Fibroblast of lung (primary cell): ENCODE measurements around the gene HRH3. TPM values are rescaled to one million over a fixed set of nuclear protein-coding genes. Genes with fewer than 3 reads are reported as not detected.

Experiments
- DNase-seq, 2 donors: peaks; one replicate each; pipeline versions ENCODE4 v3.0.0 to v3.0.0-alpha.2; 2010; ENCODE audit warnings: low read depth in 2 of 2
- H2AFZ ChIP-seq: 2 replicates; pipeline ENCODE4 v1.5.1; 2012; ENCODE audit warnings: low read length, control low read depth, inconsistent platforms
- H3K27ac ChIP-seq: 2 replicates; pipeline ENCODE4 v1.5.1; 2011; ENCODE audit warnings: low read length, control low read depth; ENCODE audit not compliant: insufficient read depth
- H3K27me3 ChIP-seq: 2 replicates; pipeline ENCODE4 v1.5.1; 2011; ENCODE audit warnings: mild to moderate bottlenecking, low read length; ENCODE audit not compliant: control insufficient read depth, insufficient read depth
- H3K36me3 ChIP-seq: 2 replicates; pipeline ENCODE4 v1.5.1; 2011; ENCODE audit warnings: low read length; ENCODE audit not compliant: control insufficient read depth, insufficient read depth
- H3K4me1 ChIP-seq: 2 replicates; pipeline ENCODE4 v1.5.1; 2011; ENCODE audit warnings: low read length; ENCODE audit not compliant: control insufficient read depth, insufficient read depth; ENCODE audit errors: extremely low read depth
- H3K4me2 ChIP-seq: 2 replicates; pipeline ENCODE4 v1.5.1; 2011; ENCODE audit warnings: low read length, control low read depth; ENCODE audit not compliant: insufficient read depth; ENCODE audit errors: extremely low read depth
- H3K4me3 ChIP-seq, 4 experiments: fragments of 200-600 bp in 1 of 4; sonication (generic) in 1 of 4; replicated peaks in 1 of 4; 2 replicates each; pipeline ENCODE4 v1.5.1; 2011 to 2016; ENCODE audit warnings: low read length in 4 of 4, low read depth in 3 of 4, mild to moderate bottlenecking in 3 of 4, control low read depth in 2 of 4, inconsistent platforms in 1 of 4, mixed read lengths in 1 of 4; ENCODE audit not compliant: insufficient read depth in 1 of 4; ENCODE audit errors: control extremely low read depth in 1 of 4
- H3K79me2 ChIP-seq: 2 replicates; pipeline ENCODE4 v1.5.1; 2012; ENCODE audit warnings: mild to moderate bottlenecking, low read length, inconsistent platforms; ENCODE audit not compliant: control insufficient read depth, insufficient read depth
- H3K9ac ChIP-seq: 2 replicates; pipeline ENCODE4 v1.5.1; 2011; ENCODE audit warnings: mild to moderate bottlenecking, low read length, control low read depth; ENCODE audit not compliant: insufficient read depth
- H3K9me3 ChIP-seq: 2 replicates; pipeline ENCODE4 v1.5.1; 2012; ENCODE audit warnings: low read depth, low read length; ENCODE audit not compliant: control insufficient read depth, insufficient read depth
- H4K20me1 ChIP-seq: 2 replicates; pipeline ENCODE4 v1.5.1; 2011; ENCODE audit warnings: low read length; ENCODE audit not compliant: control insufficient read depth, insufficient read depth; ENCODE audit errors: extremely low read depth
- EZH2 ChIP-seq: IDR thresholded peaks from 2 replicates; pipeline ENCODE4 v1.5.1; 2012; ENCODE audit warnings: low read length, control low read depth, mild to moderate bottlenecking; ENCODE audit errors: missing control alignments
- polyA plus RNA-seq, 2 donors: library from polyadenylated mRNA; depleted of rRNA in 1 of 2; stranded (reverse) in 1 of 2; unstranded in 1 of 2; fragments of >200 nt; gene quantifications; 2 replicates each; pipeline ENCODE4 v1.2.1, GENCODE V29; 2011 to 2012; ENCODE audit warnings: missing spikeins in 1 of 2
- total RNA-seq: library from RNA; depleted of rRNA; stranded (reverse); fragments of >200 nt; gene quantifications from 2 replicates; pipeline ENCODE4 v1.2.1, GENCODE V29; 2014
- TF ChIP-seq, protein P1 (sequence below), 2 donors: IDR thresholded peaks in 1 of 2; conservative IDR thresholded peaks in 1 of 2; 1 replicate in 1 of 2; 2 replicates in 1 of 2; pipeline ENCODE4 v1.5.1; 2011 to 2012; ENCODE audit warnings: low read length in 2 of 2, control low read depth in 1 of 2, inconsistent platforms in 1 of 2, low read depth in 1 of 2, mild to moderate bottlenecking in 1 of 2

Gene HRH3
- total and polyA plus RNA-seq, 2 donors (not counting 1 experiment from before 2014, with no cell fraction given), result not detected

DNA sequence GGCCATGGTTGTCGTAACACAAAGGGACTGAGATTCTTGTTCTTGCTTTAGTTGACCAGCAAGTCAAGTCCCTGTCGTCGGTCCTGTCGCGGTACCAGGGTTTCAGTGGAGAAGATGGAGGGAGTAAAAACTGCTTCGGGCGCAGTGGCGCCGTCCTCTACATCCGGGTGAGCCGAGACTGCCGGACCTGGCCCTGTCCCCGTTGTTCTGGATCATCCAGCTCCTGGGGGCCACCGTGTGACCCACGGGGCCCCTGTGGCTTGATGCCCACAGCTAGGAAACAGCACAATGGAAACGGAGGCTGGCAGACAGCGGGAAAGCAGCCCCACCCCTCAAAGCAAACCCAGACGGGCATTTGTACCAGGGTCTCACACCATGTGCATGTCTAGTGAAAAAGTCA lies 22.3 kb downstream of the HRH3 start:
- H3K36me3 ChIP-seq, result peaks cover 22% of the 10 kb centered on the region
- DNase-seq, result no peak

DNA sequence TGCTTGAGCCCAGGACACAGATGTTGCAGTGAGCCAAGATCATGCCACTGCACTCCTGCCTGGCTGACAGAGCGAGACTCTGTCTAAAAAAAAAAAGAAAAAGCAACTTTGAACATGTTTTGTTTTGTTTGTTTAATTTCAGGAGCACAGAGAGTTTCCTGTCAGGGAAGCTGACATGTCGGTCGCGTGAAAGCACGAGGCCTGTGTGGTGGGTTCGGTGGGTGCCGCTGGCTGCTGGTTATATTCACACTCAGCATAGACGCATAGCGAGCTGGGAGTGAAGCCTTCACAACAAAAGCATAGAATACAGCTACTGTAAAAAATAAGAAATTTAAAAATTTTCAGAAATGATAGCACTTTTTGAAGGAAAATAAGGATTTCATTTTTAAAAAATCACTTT lies 22.8 kb downstream of the HRH3 start:
- H3K27ac ChIP-seq, result no peak overlapping the region
- H3K4me3 ChIP-seq, result no peak overlapping the region
- H3K9ac ChIP-seq, result no peak overlapping the region
- no peaks in the 10 kb centered on the region for H4K20me1 ChIP-seq
- no peak for DNase-seq
- H3K4me2 ChIP-seq, result no peak overlapping the region
- no peaks in the 10 kb centered on the region for H3K79me2 ChIP-seq
- H2AFZ ChIP-seq, result no peak overlapping the region
- no peaks in the 10 kb centered on the region for H3K4me1 ChIP-seq
- no peaks in the 10 kb centered on the region for H3K27me3 ChIP-seq
- H3K9me3 ChIP-seq, result no peaks in the 10 kb centered on the region
- TF ChIP-seq, protein P1, sequence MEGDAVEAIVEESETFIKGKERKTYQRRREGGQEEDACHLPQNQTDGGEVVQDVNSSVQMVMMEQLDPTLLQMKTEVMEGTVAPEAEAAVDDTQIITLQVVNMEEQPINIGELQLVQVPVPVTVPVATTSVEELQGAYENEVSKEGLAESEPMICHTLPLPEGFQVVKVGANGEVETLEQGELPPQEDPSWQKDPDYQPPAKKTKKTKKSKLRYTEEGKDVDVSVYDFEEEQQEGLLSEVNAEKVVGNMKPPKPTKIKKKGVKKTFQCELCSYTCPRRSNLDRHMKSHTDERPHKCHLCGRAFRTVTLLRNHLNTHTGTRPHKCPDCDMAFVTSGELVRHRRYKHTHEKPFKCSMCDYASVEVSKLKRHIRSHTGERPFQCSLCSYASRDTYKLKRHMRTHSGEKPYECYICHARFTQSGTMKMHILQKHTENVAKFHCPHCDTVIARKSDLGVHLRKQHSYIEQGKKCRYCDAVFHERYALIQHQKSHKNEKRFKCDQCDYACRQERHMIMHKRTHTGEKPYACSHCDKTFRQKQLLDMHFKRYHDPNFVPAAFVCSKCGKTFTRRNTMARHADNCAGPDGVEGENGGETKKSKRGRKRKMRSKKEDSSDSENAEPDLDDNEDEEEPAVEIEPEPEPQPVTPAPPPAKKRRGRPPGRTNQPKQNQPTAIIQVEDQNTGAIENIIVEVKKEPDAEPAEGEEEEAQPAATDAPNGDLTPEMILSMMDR (conservative IDR thresholded peaks at IDR 0.05 in 1 of 2, IDR thresholded peaks at IDR 0.05 in 1 of 2; ENCODE audit: low read depth in 1 of 2, low read length in 2 of 2), result no peak
- TF ChIP-seq EZH2, result no peak
- peaks cover 22% of the 10 kb centered on the region for H3K36me3 ChIP-seq

More for the DNA sequence above, 22.3 kb downstream of the HRH3 start:
- no peak overlapping the region for H2AFZ ChIP-seq
- H3K27ac ChIP-seq, result no peak overlapping the region
- TF ChIP-seq EZH2, result no peak
- TF ChIP-seq, protein P1 (conservative IDR thresholded peaks at IDR 0.05 in 1 of 2, IDR thresholded peaks at IDR 0.05 in 1 of 2; ENCODE audit: low read depth in 1 of 2, low read length in 2 of 2), result no peak
- no peaks in the 10 kb centered on the region for H3K9me3 ChIP-seq
- no peak overlapping the region for H3K9ac ChIP-seq
- no peaks in the 10 kb centered on the region for H3K79me2 ChIP-seq
- no peak overlapping the region for H3K4me2 ChIP-seq
- no peak overlapping the region for H3K4me3 ChIP-seq
- H4K20me1 ChIP-seq, result no peaks in the 10 kb centered on the region
- no peaks in the 10 kb centered on the region for H3K4me1 ChIP-seq
- H3K27me3 ChIP-seq, result no peaks in the 10 kb centered on the region

DNA sequence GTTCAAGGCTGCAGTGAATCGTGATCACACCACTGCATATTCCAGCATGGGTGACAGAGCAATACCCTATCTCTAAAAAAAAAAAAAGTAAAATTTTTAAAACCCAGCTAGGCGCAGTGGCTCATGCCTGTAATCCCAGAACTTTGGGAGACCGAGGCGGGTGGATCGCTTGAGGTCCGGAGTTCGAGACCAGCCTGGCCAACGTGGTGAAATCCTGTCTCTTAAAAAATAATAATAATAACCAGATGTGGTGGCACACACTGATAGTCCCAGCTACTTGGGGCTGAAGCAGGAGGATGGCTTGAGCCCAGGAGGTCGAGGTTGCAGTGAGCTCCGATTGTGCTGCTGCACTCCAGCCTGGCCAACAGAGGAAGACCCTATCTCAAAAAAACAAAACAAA lies 23.8 kb downstream of the HRH3 start:
- peaks cover 15% of the 10 kb centered on the region for H3K36me3 ChIP-seq
- H3K4me3 ChIP-seq, result no peak overlapping the region
- H3K9ac ChIP-seq, result no peak overlapping the region
- no peak overlapping the region for H2AFZ ChIP-seq
- no peak overlapping the region for H3K4me2 ChIP-seq
- no peaks in the 10 kb centered on the region for H3K27me3 ChIP-seq
- no peak for DNase-seq
- no peaks in the 10 kb centered on the region for H3K79me2 ChIP-seq
- no peaks in the 10 kb centered on the region for H4K20me1 ChIP-seq
- H3K4me1 ChIP-seq, result no peaks in the 10 kb centered on the region
- no peak overlapping the region for H3K27ac ChIP-seq
- TF ChIP-seq EZH2, result no peak
- TF ChIP-seq, protein P1 (conservative IDR thresholded peaks at IDR 0.05 in 1 of 2, IDR thresholded peaks at IDR 0.05 in 1 of 2; ENCODE audit: low read depth in 1 of 2, low read length in 2 of 2), result no peak
- H3K9me3 ChIP-seq, result no peaks in the 10 kb centered on the region
